BLaER1 treated with 17β-estradiol and CSF1 and Interleukin-3, amounts not matched to agents 10 nM and 100 nM (cell line): ENCODE results near the gene LIMD2.

Source experiments
- H3K27ac ChIP-seq, 11 experiments: shearing (Covaris generic); formaldehyde crosslinking; 2 replicates each; pipeline ENCODE4 v1.8.1; 2022
- H3K27me3 ChIP-seq, 11 experiments: shearing (Covaris generic); formaldehyde crosslinking; 2 replicates each; pipeline ENCODE4 v1.8.1; 2022
- H3K36me3 ChIP-seq, 11 experiments: shearing (Covaris generic); formaldehyde crosslinking; 2 replicates each; pipeline ENCODE4 v1.8.1; 2022
- H3K4me1 ChIP-seq, 10 experiments: shearing (Covaris generic); formaldehyde crosslinking; 2 replicates each; pipeline ENCODE4 v1.8.1; 2022
- H3K4me2 ChIP-seq, 11 experiments: shearing (Covaris generic); formaldehyde crosslinking; 2 replicates each; pipeline ENCODE4 v1.8.1; 2022
- H3K4me3 ChIP-seq, 10 experiments: shearing (Covaris generic); formaldehyde crosslinking; 2 replicates each; pipeline ENCODE4 v1.8.1; 2022
- H3K9ac ChIP-seq, 11 experiments: shearing (Covaris generic); formaldehyde crosslinking; 2 replicates each; pipeline ENCODE4 v1.8.1; 2022
- H3K9me3 ChIP-seq, 11 experiments: shearing (Covaris generic); formaldehyde crosslinking; replicated peaks in 1 of 11; 2 replicates each; pipeline ENCODE4 v1.8.1; 2022
- H4K20me1 ChIP-seq, 11 experiments: shearing (Covaris generic); formaldehyde crosslinking; 2 replicates each; pipeline ENCODE4 v1.8.1; 2022
- Cebpa-rat ChIP-seq, 11 experiments: shearing (Covaris generic); IDR thresholded peaks; 2 replicates each; pipeline ENCODE4 v1.8.1; 2022

Gene LIMD2

DNA sequence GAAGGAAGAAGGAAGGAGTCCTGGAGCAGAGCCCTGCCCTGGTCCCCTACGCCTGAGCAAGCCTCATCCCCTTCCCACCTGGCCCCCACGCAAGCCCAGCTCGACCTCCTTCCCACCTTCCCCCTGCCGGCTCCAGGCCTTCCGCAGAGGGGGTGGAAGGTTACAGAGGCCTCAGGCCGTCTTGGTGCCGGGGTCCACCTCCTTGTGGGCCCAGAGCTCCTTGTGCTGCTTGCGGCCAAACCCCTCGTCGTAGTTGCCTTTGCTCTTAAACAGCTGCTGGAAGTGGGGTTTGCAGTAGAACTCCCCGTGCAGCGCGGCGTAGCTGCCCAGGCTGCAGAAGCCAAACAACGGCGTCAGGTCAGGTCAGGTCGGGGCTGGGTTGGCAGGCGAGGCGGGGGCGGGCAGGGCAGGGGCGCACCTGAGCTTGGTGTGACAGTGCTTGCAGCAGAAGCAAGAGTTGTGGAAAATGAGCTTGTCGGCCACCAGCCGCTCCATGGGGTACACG lies 1.5 kb downstream of the LIMD2 start:
- peaks cover 40 to 72% (median 59%) of the 10 kb centered on the region in 11 experiments; a peak in 21 of 22 replicates for H4K20me1 ChIP-seq
- no peaks in the 10 kb centered on the region for H3K9me3 ChIP-seq
- H3K36me3 ChIP-seq: peaks cover 23 to 60% (median 48%) of the 10 kb centered on the region in 11 experiments
- H3K4me3 ChIP-seq: peak overlapping the region; percentile 64 to 99 (median 89)
- H3K27me3 ChIP-seq: no peaks in the 10 kb centered on the region
- H3K9ac ChIP-seq: peak overlapping the region; percentile 89 to 99 (median 97)
- peak overlapping the region; percentile 86 to 100 (median 99); a peak in 21 of 22 replicates for H3K27ac ChIP-seq
- TF ChIP-seq Cebpa-rat (IDR thresholded peaks at IDR 0.05): no peak
- H3K4me2 ChIP-seq: peak overlapping the region; percentile 93 to 100 (median 99)
- H3K4me1 ChIP-seq: peaks cover 77 to 88% (median 79%) of the 10 kb centered on the region in 10 experiments

DNA sequence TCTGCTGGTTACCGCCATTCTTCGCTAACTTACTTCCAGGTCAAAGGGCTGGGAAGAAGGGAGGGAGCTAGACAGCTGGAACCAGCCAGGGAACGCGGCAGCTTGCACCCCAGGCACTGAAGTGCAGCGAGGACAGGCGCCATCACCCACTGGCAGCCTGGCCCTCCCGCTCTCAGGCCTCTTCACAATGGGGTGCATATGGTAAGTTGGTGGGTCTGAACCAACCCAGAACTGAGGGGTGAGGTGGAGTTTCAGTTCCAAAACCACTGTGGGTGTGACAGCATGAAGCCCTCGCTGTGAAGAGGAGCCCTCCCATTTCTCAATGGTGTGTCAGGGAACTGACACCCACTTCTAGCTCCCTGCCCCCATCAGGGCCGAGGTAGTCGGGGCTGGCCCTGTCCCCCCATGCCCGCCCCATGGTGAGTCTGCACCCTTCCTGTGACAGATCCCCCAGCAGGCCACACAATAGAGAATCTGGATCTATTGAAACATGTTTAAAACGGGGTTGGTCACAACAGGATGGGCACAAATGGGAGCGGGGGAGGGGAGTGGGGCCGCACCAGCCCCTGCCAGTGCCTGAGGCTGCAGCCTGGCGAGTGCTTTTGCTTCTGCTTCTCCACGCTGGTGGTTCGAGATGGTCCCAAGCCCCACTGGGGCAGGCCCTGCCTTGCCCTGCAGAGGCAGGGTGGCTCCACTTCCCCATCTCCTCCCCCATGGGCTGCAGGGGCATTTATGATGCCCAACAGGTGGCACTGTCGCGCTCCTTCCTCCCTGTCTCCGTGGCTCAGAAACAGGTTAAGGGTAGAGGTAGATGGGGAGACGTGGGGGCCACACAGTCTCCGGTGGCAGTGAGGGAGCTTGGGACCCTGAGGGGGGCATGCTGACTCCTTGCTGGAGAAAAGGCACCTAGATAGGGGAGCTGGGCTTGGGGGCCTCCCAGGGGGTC lies 2.3 kb downstream of the LIMD2 start:
- Histone ChIP-seq H3K27me3 (no peaks in the 10 kb centered on the region), H3K9me3 (no peaks in the 10 kb centered on the region), H3K36me3 (peaks cover 26 to 60% (median 48%) of the 10 kb centered on the region in 11 experiments), H3K9ac (peak overlapping the region; percentile 89 to 99 (median 97)), H4K20me1 (peaks cover 46 to 69% (median 55%) of the 10 kb centered on the region in 11 experiments; a peak in 21 of 22 replicates), H3K4me1 (peaks cover 69 to 84% (median 72%) of the 10 kb centered on the region in 10 experiments), H3K4me2 (peak overlapping the region; percentile 93 to 100 (median 99)), H3K27ac (peak overlapping the region; percentile 26 to 100 (median 99); a peak in 21 of 22 replicates), H3K4me3 (peak overlapping the region; percentile 64 to 99 (median 89))
- TF ChIP-seq Cebpa-rat (IDR thresholded peaks at IDR 0.05): no peak

DNA sequence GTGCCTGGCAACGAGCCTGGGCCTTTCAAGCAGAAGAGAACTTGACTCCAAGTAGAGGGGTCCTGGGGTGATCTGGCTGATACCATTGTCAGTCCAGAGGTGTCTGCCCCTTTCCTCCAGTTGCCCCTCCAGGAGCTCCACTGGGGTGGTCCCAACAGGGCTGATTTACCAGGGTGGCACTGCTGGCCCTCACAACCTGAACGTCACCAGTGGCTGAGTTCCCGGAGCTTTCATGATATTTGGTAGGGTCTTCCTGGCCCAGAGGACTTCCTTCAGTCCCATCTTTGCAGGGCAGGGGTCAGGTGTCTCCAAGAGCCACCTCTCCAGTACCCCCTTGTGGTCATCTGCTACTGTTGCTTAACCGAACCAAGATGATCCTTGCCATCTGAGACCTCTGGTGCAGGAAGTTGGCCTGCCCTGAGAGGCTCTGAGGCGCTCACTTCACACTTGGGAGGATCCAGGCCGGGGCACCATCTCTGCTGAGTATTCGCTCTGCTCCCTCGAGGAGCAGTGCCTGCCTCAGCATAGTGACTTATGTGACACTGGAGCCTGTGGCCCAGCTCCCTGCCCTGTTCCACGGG lies 3.5 kb downstream of the LIMD2 start:
- Histone ChIP-seq H3K4me2 (peak overlapping the region; percentile 93 to 100 (median 99)), H3K9ac (peak overlapping the region in 10 of 11 experiments; percentile 91 to 99 (median 98); a peak in 19 of 22 replicates), H4K20me1 (peaks cover 47 to 76% (median 56%) of the 10 kb centered on the region in 11 experiments; a peak in 21 of 22 replicates), H3K27ac (peak overlapping the region in 10 of 11 experiments; percentile 90 to 100 (median 100); a peak in 20 of 22 replicates), H3K36me3 (peaks cover 37 to 70% (median 58%) of the 10 kb centered on the region in 11 experiments), H3K4me3 (peak overlapping the region in 8 of 10 experiments; percentile 78 to 99 (median 92); a peak in 12 of 20 replicates), H3K27me3 (no peaks in the 10 kb centered on the region), H3K9me3 (no peaks in the 10 kb centered on the region), H3K4me1 (peaks cover 59 to 74% (median 63%) of the 10 kb centered on the region in 10 experiments)
- TF ChIP-seq Cebpa-rat (IDR thresholded peaks at IDR 0.05): 0 out of 22 replicates have a peak, but pooled peaks of 1 of the 11 experiments have one; percentile 18

DNA sequence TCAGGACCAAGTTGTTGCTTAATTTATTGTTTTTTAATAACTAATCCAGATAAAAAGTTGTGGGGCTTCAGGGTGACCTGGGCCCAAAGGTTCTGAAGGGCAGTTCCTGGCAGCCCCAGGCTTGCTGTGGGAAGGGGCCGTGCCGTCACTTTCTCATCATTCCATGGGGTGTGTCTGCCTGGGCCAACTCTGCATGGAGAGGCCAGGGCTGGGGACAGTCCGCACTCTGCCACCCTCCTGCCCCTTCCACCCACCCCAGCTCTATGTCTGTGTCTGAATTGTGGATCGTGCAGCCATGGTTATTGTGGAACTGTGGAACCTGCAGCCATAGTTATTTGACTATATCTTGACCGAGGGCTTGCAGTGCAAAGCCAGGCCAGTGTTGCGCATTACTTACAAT lies 4.0 kb downstream of the LIMD2 start:
- no peak for TF ChIP-seq Cebpa-rat (IDR thresholded peaks at IDR 0.05)
- H3K4me2 ChIP-seq: peak overlapping the region; percentile 93 to 100 (median 99)
- H3K9ac ChIP-seq: peak overlapping the region in 7 of 11 experiments; percentile 20 to 99 (median 46); a peak in 6 of 22 replicates
- no peaks in the 10 kb centered on the region for H3K9me3 ChIP-seq
- H3K36me3 ChIP-seq: peaks cover 43 to 76% (median 64%) of the 10 kb centered on the region in 11 experiments
- peak overlapping the region in 1 of 10 experiments; percentile 20; a peak in 1 of 20 replicates for H3K4me3 ChIP-seq
- H3K27me3 ChIP-seq: no peaks in the 10 kb centered on the region
- H3K27ac ChIP-seq: peak overlapping the region in 8 of 11 experiments; percentile 24 to 100 (median 100); a peak in 14 of 22 replicates
- peaks cover 47 to 81% (median 57%) of the 10 kb centered on the region in 11 experiments; a peak in 21 of 22 replicates for H4K20me1 ChIP-seq
- H3K4me1 ChIP-seq: peaks cover 53 to 68% (median 57%) of the 10 kb centered on the region in 10 experiments

DNA sequence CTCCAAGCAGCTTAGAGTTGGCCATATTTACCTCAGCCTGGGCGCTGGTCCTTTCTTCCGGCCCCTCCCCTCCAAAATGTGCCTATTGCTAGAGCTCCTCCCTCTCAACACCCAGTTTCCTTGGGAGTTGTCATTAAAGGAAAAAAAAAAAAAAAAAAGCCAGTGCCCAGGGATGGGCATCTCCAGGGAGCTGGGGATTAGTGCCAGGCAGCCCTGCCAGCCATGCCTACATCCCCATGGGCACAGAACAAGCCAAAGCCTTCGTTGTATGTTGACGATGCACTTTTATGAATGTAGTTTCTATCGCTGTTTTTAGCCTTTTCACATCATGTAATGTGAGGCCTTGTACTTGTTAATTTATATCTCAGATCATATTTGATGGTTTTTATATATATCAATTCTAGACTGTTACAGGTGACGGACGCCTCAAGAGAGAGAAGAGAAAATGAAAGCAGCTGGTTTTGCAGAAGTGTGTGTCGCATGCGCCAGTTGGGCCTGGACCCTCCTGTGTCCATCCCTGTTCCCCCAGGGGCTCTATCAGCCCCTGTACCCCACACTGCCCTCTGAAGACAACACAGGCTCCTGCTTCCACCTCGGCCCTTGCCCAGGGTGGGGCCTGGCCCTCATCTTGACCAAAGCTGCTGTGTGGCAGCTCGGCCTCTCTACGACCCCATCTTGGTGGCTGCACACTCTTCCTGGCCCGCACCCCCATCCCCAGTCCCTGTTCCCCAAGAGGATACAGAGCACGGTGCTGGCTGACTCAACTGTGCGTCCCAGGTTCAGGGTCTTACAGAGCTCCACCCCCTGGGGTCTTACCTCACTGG lies 4.8 kb downstream of the LIMD2 start:
- H3K4me1 ChIP-seq: peaks cover 48 to 61% (median 51%) of the 10 kb centered on the region in 10 experiments
- H3K9me3 ChIP-seq: no peaks in the 10 kb centered on the region
- H3K36me3 ChIP-seq: peaks cover 50 to 84% (median 71%) of the 10 kb centered on the region in 11 experiments
- H3K27ac ChIP-seq: peak overlapping the region in 10 of 11 experiments; percentile 12 to 100 (median 53); a peak in 18 of 22 replicates
- TF ChIP-seq Cebpa-rat (IDR thresholded peaks at IDR 0.05): no peak
- H3K27me3 ChIP-seq: no peaks in the 10 kb centered on the region
- peak overlapping the region; percentile 93 to 100 (median 99) for H3K4me2 ChIP-seq
- peak overlapping the region in 2 of 10 experiments; percentile 6 to 20; a peak in 2 of 20 replicates for H3K4me3 ChIP-seq
- peaks cover 47 to 89% (median 57%) of the 10 kb centered on the region in 11 experiments; a peak in 21 of 22 replicates for H4K20me1 ChIP-seq
- peak overlapping the region in 10 of 11 experiments; percentile 3 to 95 (median 42); a peak in 13 of 22 replicates for H3K9ac ChIP-seq

- H3K9me3 ChIP-seq: no peaks in the 10 kb centered on the region
- peak overlapping the region in 8 of 11 experiments; percentile 24 to 100 (median 81); a peak in 17 of 22 replicates for H3K27ac ChIP-seq
- peak overlapping the region in 10 of 11 experiments; percentile 3 to 60 (median 34); a peak in 14 of 22 replicates for H3K9ac ChIP-seq
- H3K4me2 ChIP-seq: peak overlapping the region; percentile 93 to 100 (median 99)
- TF ChIP-seq Cebpa-rat (IDR thresholded peaks at IDR 0.05): no peak
- H3K27me3 ChIP-seq: no peaks in the 10 kb centered on the region
- H3K4me1 ChIP-seq: peaks cover 48 to 61% (median 51%) of the 10 kb centered on the region in 10 experiments
- no peak overlapping the region for H3K4me3 ChIP-seq
- peaks cover 58 to 91% (median 79%) of the 10 kb centered on the region in 11 experiments for H3K36me3 ChIP-seq
- H4K20me1 ChIP-seq: peaks cover 47 to 96% (median 57%) of the 10 kb centered on the region in 11 experiments; a peak in 21 of 22 replicates
Observed at GRCh38 chr17:63694229-63694949, 5.5 kb downstream of the LIMD2 start.
